Spleen (tissue), 7 donors: Measurements from ENCODE around the gene ENO3.

Experiments
- CTCF ChIP-seq, 11 experiments: fragments of 200-600 bp in 7 of 11; fragments of 450-650 bp in 4 of 11; sonication (generic) in 4 of 11; IDR thresholded peaks in 8 of 11; conservative IDR thresholded peaks in 3 of 11; 1 replicate in 7 of 11; 2 replicates in 4 of 11; pipeline versions ENCODE4 v1.4.0 to v1.8.0; 2016 to 2021; ENCODE audit warnings: antibody characterized with exemption in 11 of 11, inconsistent platforms in 4 of 11, mild to moderate bottlenecking in 1 of 11
- POLR2AphosphoS5 ChIP-seq, 3 donors: sonication (generic); formaldehyde crosslinking; IDR thresholded peaks; one replicate each; pipeline ENCODE4 v1.5.1; 2017; ENCODE audit warnings: antibody characterized with exemption in 3 of 3
- donor health status: DM: no; HTN: no; CAD: no; lungs with moderate emphysema.
- donor health status: DM: no; HTN: no; CAD: no.
- donor health status: DM: no; HTN: no; CAD: no.

GRCh38 chr17:4968486-4969046 lies 17.6 kb downstream of the ENO3 start:
- TF ChIP-seq CTCF (IDR thresholded peaks at IDR 0.05 in 8 of 11, conservative IDR thresholded peaks at IDR 0.05 in 3 of 11) (no peak), POLR2AphosphoS5 (IDR thresholded peaks at IDR 0.05) (no peak)
